Measurements from ENCODE around the gene ATP7A. TPM values are rescaled to one million over a fixed set of nuclear protein-coding genes. Genes with fewer than 3 reads are reported as not detected.
"Not testable (repeated sequence)": the region's sequence is repeated elsewhere in the genome, so short reads cannot be mapped to it uniquely, and the experiment has no call there.

Gene ATP7A
- polyA plus RNA-seq, 1 of the 3 experiments (the other 2 are of a cell fraction), result 1.7 TPM

DNA sequence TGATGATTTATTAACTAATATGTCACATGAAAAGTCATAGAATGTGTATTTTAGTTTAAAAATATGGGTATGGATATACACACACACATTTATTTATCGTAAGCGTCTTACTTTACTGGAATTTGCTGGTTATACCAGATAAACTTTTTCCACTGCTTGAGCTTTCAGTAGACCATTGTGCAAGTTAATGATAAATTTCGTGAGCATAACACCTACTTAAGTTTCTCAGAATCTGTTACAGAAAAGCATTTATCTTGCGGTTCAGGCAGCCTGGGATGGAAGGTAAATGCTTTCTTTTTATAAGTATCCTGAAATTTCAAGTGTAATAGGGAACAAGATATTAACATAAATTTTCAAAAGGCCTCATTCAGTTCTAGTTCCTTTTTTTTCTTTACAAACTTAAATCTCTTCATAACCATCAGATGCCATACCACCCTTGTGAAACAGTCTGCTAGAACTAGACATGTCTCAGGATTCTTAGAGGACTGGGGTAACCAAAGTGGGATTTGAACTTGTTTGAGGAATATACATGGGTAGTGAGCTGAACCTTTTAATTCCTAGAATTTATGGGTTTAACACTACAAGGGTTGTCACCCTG, 27.7 kb downstream of the ATP7A start:
- 0 out of 4 replicates have a peak, but pooled peaks cover 0 to 4% of the 10 kb centered on the region in 2 experiments for H3K4me1 ChIP-seq (ENCODE audit: control insufficient read depth in 1 of 2, insufficient read depth in 2 of 2, low read depth in 1 of 2, low read length in 1 of 2)
- H3F3A ChIP-seq (replicated peaks; ENCODE audit: insufficient read depth), result no peaks in the 10 kb centered on the region
- H4K20me1 ChIP-seq (ENCODE audit: insufficient read depth), result no peaks in the 10 kb centered on the region
- WGBS (ENCODE audit: low lambda C conversion rate), result 50% methylated on average over 4 of the region's 4 CpGs
- H3K4me2 ChIP-seq, result no peak overlapping the region
- CTCF ChIA-PET, result no interaction called here
- no peak overlapping the region for H3K9ac ChIP-seq
- no peak for TF ChIP-seq RXRA (IDR thresholded peaks at IDR 0.05; ENCODE audit: borderline replicate concordance, low read depth)
- no peak for TF ChIP-seq TAF1 (IDR thresholded peaks at IDR 0.05; ENCODE audit: borderline replicate concordance, low read depth, low read length)
- no peak for TF ChIP-seq EZH2phosphoT487 (IDR thresholded peaks at IDR 0.05; ENCODE audit: borderline replicate concordance, low read depth)
- TF ChIP-seq, protein P1, sequence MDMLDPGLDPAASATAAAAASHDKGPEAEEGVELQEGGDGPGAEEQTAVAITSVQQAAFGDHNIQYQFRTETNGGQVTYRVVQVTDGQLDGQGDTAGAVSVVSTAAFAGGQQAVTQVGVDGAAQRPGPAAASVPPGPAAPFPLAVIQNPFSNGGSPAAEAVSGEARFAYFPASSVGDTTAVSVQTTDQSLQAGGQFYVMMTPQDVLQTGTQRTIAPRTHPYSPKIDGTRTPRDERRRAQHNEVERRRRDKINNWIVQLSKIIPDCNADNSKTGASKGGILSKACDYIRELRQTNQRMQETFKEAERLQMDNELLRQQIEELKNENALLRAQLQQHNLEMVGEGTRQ (IDR thresholded peaks at IDR 0.05; ENCODE audit: borderline replicate concordance, low read depth, low read length), result no peak
- no peak for TF ChIP-seq POLR2AphosphoS5 (IDR thresholded peaks at IDR 0.05; ENCODE audit: low read depth, low read length)
- TF ChIP-seq EP300 (IDR thresholded peaks at IDR 0.05; ENCODE audit: borderline replicate concordance in 1 of 2, low read depth in 1 of 2, low read length in 1 of 2), result no peak
- TF ChIP-seq NRF1 (IDR thresholded peaks at IDR 0.05; ENCODE audit: low read depth, low read length), result no peak
- no peak for TF ChIP-seq CHD2 (IDR thresholded peaks at IDR 0.05; ENCODE audit: low read length, partially characterized antibody)
- TF ChIP-seq GABPA (IDR thresholded peaks at IDR 0.05; ENCODE audit: low read depth), result no peak
- TF ChIP-seq RAD21 (IDR thresholded peaks at IDR 0.05; ENCODE audit: low read length), result no peak
- TF ChIP-seq RCOR1 (IDR thresholded peaks at IDR 0.05; ENCODE audit: low read length), result no peak
- TF ChIP-seq JUND (IDR thresholded peaks at IDR 0.05), result no peak
- TF ChIP-seq, protein P2, sequence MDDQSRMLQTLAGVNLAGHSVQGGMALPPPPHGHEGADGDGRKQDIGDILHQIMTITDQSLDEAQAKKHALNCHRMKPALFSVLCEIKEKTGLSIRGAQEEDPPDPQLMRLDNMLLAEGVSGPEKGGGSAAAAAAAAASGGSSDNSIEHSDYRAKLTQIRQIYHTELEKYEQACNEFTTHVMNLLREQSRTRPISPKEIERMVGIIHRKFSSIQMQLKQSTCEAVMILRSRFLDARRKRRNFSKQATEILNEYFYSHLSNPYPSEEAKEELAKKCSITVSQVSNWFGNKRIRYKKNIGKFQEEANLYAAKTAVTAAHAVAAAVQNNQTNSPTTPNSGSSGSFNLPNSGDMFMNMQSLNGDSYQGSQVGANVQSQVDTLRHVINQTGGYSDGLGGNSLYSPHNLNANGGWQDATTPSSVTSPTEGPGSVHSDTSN (IDR thresholded peaks at IDR 0.05), result no peak
- POLR2A ChIA-PET, result no interaction called here
- H3K4me3 ChIP-seq (ENCODE audit: low read depth in 2 of 2, low read length in 1 of 2), result no peak overlapping the region
- DNase-seq, result no peak
- H3K36me3 ChIP-seq (replicated peaks in 1 of 2; ENCODE audit: control insufficient read depth in 1 of 2, insufficient read depth in 2 of 2, low read length in 1 of 2), result no peaks in the 10 kb centered on the region
- no peak overlapping the region for H2AFZ ChIP-seq (ENCODE audit: low read depth)
- H3K9me3 ChIP-seq, result no peaks in the 10 kb centered on the region; the same call in 1 of the 2 replicates
- no peak overlapping the region for H3K27ac ChIP-seq (ENCODE audit: low read depth in 2 of 2, low read length in 1 of 2)
- no peaks in the 10 kb centered on the region for H3K9me2 ChIP-seq
- H3K79me2 ChIP-seq (ENCODE audit: insufficient read depth), result no peaks in the 10 kb centered on the region
- H3K27me3 ChIP-seq (ENCODE audit: insufficient read depth), result no peaks in the 10 kb centered on the region

DNA sequence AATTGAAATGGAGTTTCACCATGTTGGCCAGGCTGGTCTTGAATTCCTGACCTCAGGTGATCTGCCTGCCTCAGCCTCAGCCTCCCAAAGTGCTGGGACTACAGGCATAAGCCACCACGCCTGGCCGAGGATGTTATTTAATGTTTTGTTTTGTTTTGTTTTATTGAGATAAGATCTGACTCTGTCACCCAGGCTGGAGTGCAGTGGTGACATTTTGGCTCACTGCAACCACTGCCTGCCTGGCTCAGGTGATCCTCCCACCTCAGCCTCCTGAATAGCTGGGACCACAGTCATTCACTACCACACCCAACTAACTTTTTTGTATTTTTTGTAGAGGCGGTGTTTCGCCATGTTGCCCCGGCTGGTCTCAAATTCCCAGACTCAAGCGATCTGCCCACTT, 34.5 kb downstream of the ATP7A start:
- H3K9ac ChIP-seq; H3K4me1 ChIP-seq (ENCODE audit: control insufficient read depth in 1 of 2, insufficient read depth in 2 of 2, low read depth in 1 of 2, low read length in 1 of 2); H3K79me2 ChIP-seq (ENCODE audit: insufficient read depth); H2AFZ ChIP-seq (ENCODE audit: low read depth); H3K36me3 ChIP-seq (replicated peaks in 1 of 2; ENCODE audit: control insufficient read depth in 1 of 2, insufficient read depth in 2 of 2, low read length in 1 of 2); H3F3A ChIP-seq (replicated peaks; ENCODE audit: insufficient read depth); H3K4me3 ChIP-seq (ENCODE audit: low read depth in 2 of 2, low read length in 1 of 2); H4K20me1 ChIP-seq (ENCODE audit: insufficient read depth); H3K27ac ChIP-seq (ENCODE audit: low read depth in 2 of 2, low read length in 1 of 2); POLR2A ChIA-PET; H3K9me3 ChIP-seq; H3K9me2 ChIP-seq; H3K27me3 ChIP-seq (ENCODE audit: insufficient read depth); H3K4me2 ChIP-seq; DNase-seq: not testable (repeated sequence)
- WGBS (ENCODE audit: low lambda C conversion rate), result 69% methylated on average over 6 of the region's 6 CpGs
- CTCF ChIA-PET, result interaction anchor here (1.9 kb wide), 1 partner anchor 35 kb away, joined by 6 read pairs; the partner anchor contains the start of gene ATP7A
